Duodenal mucosa (tissue), 2 donors: ENCODE measurements around the gene OR6K3.

Experiments used
- H3K27ac ChIP-seq: one replicate; pipeline ENCODE4 v1.7.0; 2013; ENCODE audit warnings: low read depth, low read length
- H3K27me3 ChIP-seq, 2 donors: one replicate each; pipeline ENCODE4 v1.7.0; 2013; ENCODE audit warnings: low read length in 2 of 2, control low read depth in 1 of 2; ENCODE audit not compliant: insufficient read depth in 2 of 2, control insufficient read depth in 1 of 2
- H3K36me3 ChIP-seq, 2 donors: one replicate each; pipeline ENCODE4 v1.7.0; 2013; ENCODE audit warnings: low read length in 2 of 2, control low read depth in 1 of 2; ENCODE audit not compliant: insufficient read depth in 2 of 2, control insufficient read depth in 1 of 2
- H3K4me1 ChIP-seq, 2 donors: one replicate each; pipeline ENCODE4 v1.7.0; 2013; ENCODE audit warnings: low read length in 2 of 2, control low read depth in 1 of 2; ENCODE audit not compliant: insufficient read depth in 2 of 2, control insufficient read depth in 1 of 2
- H3K4me3 ChIP-seq, 2 donors: one replicate each; pipeline ENCODE4 v1.7.0; 2013; ENCODE audit warnings: low read length in 2 of 2, low read depth in 1 of 2
- H3K9ac ChIP-seq, 2 donors: one replicate each; pipeline ENCODE4 v1.7.0; 2013; ENCODE audit warnings: low read length in 2 of 2, low read depth in 1 of 2
- H3K9me3 ChIP-seq, 2 donors: one replicate each; pipeline ENCODE4 v1.7.0; 2013; ENCODE audit warnings: low read length in 2 of 2, control low read depth in 1 of 2; ENCODE audit not compliant: control insufficient read depth in 1 of 2

Gene OR6K3

DNA sequence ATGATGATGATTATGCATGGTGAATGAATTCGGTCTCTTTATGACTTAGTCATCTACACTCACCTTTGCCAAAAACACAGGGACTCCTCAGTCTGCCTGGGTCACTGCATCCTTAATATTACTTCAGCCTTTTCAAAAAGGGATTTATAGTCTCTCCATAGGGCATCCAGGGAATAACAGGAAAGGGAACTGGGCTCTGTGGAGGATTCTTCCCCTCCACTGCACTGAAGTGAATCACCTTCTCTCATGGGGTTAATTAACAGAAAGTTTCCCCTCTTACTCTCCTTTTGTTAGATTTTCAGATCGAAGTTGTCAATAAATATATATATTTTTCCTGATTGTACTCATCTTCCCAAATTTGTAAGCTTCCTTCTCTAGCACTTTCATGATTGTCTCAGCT, at the start of gene OR6K3:
OR6K3 (minus strand) TSS at position 101 of the 400 bp plus-strand sequence. CDS start 2,605 bp downstream, outside the sequence.
- Histone ChIP-seq H3K4me1 (no peaks in the 10 kb centered on the region), H3K4me3 (no peak within 1 kb of the TSS), H3K9ac (no peak within 1 kb of the TSS), H3K36me3 (no peaks in the 10 kb centered on the region), H3K27me3 (no peaks in the 10 kb centered on the region), H3K9me3 (no peaks in the 10 kb centered on the region), H3K27ac (no peak within 1 kb of the TSS)

DNA sequence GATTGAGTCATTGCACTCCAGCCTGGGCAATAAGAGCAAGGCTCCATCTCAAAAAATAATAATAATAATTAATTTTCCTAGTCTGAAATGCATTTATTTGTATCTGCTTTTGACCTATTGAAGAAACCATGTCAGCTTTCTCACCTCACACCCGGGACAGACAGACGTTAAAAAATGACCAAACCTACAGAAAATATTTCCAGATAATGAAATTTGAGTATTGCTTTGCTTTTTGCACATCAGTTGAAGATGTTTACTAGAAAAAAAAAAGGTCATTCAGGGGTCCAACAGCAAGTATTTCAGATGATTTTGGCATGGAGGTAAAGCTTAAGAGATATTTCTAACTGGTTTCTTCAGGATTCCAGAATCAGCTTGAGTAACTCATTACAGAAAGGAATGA, 33.9 kb upstream of the OR6K3 start, which contains the start of gene OR6K6:
OR6K6 (plus strand) TSS at position 301 of the 400 bp plus-strand sequence. CDS start 168 bp downstream, outside the sequence.
- H3K9ac ChIP-seq, result no peak within 1 kb of the TSS
- no peaks in the 10 kb centered on the region for H3K36me3 ChIP-seq
- no peaks in the 10 kb centered on the region for H3K9me3 ChIP-seq
- H3K27ac ChIP-seq, result no peak within 1 kb of the TSS
- H3K27me3 ChIP-seq, result no peaks in the 10 kb centered on the region
- H3K4me1 ChIP-seq, result no peaks in the 10 kb centered on the region
- H3K4me3 ChIP-seq, result no peak within 1 kb of the TSS

GRCh38 chr1:158752155-158752712, 31.7 kb upstream of the OR6K3 start:
- no peak overlapping the region for H3K9ac ChIP-seq
- no peak overlapping the region for H3K27ac ChIP-seq
- no peaks in the 10 kb centered on the region for H3K4me1 ChIP-seq
- H3K4me3 ChIP-seq, result no peak overlapping the region
- H3K36me3 ChIP-seq, result no peaks in the 10 kb centered on the region
- no peaks in the 10 kb centered on the region for H3K9me3 ChIP-seq
- H3K27me3 ChIP-seq, result no peaks in the 10 kb centered on the region

DNA sequence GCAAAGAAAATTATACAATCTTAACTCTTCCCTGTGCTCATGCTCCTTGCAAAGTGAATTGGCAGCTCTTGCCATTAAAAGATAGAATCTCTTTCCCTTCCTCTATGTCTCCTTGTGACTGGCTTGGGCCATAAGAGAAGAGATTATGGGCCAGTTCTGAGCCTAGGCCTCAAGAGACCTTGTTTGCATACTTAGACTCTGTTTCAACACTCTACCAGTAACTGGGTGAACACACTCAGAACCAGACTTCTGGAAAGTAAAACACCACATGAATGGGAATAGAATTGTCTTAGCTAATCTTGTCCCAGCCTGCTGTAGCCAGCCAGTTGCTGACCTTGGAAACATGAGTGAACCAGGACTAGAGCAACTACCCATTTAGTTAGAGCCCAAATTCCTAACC, 15.3 kb upstream of the OR6K3 start:
- Histone ChIP-seq H3K4me3 (no peak overlapping the region), H3K4me1 (no peaks in the 10 kb centered on the region)

DNA sequence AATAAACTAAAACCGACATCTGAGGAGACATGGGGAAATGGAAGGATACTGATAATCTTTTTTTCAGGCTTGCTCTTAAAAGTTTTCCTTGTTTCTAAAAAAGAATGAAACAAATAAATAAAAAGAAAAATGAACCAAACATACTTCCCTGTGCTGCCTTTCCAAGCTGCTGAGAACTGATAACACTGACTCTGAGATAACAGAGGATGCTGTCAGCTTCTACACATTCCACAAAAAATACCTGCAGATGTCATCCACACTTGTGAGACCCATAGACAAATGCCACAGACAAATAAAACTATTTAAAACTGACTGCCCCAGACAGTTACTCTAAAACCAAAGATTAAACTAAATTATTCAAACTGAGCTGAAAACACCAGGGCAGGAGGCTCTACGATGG, 12.0 kb upstream of the OR6K3 start:
- no peak overlapping the region for H3K9ac ChIP-seq
- H3K4me3 ChIP-seq, result no peak overlapping the region
- no peaks in the 10 kb centered on the region for H3K9me3 ChIP-seq
- H3K27me3 ChIP-seq, result no peaks in the 10 kb centered on the region
- H3K36me3 ChIP-seq, result no peaks in the 10 kb centered on the region
- H3K4me1 ChIP-seq, result no peaks in the 10 kb centered on the region
- H3K27ac ChIP-seq, result no peak overlapping the region

More for the DNA sequence above, 15.3 kb upstream of the OR6K3 start:
- H3K27me3 ChIP-seq, result no peaks in the 10 kb centered on the region
- H3K36me3 ChIP-seq, result no peaks in the 10 kb centered on the region
- H3K9ac ChIP-seq, result no peak overlapping the region
- no peaks in the 10 kb centered on the region for H3K9me3 ChIP-seq
- H3K27ac ChIP-seq, result no peak overlapping the region

DNA sequence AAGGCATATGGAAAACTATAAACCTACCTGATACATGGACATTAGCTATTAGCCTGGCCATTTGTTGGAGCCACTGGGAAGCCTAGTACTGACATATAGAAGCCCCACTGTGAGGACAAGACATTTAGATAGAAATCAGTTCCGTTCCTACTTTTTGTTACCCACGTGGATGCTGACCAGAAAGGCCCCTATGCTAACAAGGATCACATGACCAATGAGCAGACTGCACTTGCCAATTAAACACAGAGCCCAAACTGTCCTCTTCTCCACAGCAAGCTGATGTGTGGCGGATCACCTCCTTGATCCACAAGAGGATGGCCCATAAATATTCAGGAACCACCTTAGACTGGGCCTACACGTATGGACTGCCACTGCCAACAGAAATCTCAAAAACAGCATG, 11.2 kb upstream of the OR6K3 start:
- H3K9me3 ChIP-seq, result no peaks in the 10 kb centered on the region
- H3K27me3 ChIP-seq, result no peaks in the 10 kb centered on the region
- no peaks in the 10 kb centered on the region for H3K36me3 ChIP-seq
- H3K4me3 ChIP-seq, result no peak overlapping the region
- H3K9ac ChIP-seq, result no peak overlapping the region
- no peaks in the 10 kb centered on the region for H3K4me1 ChIP-seq
- H3K27ac ChIP-seq, result no peak overlapping the region

- Histone ChIP-seq H3K27ac (no peak overlapping the region), H3K27me3 (no peaks in the 10 kb centered on the region), H3K36me3 (no peaks in the 10 kb centered on the region), H3K4me1 (no peaks in the 10 kb centered on the region), H3K9ac (no peak overlapping the region), H3K4me3 (no peak overlapping the region), H3K9me3 (no peaks in the 10 kb centered on the region)
Measured at GRCh38 chr1:158730453-158730852, 9.9 kb upstream of the OR6K3 start.

GRCh38 chr1:158728510-158729225, 8.1 kb upstream of the OR6K3 start:
- H3K27ac ChIP-seq, result no peak overlapping the region
- H3K9ac ChIP-seq, result no peak overlapping the region
- H3K36me3 ChIP-seq, result no peaks in the 10 kb centered on the region
- H3K27me3 ChIP-seq, result no peaks in the 10 kb centered on the region
- H3K9me3 ChIP-seq, result no peaks in the 10 kb centered on the region
- H3K4me1 ChIP-seq, result no peaks in the 10 kb centered on the region
- H3K4me3 ChIP-seq, result no peak overlapping the region

DNA sequence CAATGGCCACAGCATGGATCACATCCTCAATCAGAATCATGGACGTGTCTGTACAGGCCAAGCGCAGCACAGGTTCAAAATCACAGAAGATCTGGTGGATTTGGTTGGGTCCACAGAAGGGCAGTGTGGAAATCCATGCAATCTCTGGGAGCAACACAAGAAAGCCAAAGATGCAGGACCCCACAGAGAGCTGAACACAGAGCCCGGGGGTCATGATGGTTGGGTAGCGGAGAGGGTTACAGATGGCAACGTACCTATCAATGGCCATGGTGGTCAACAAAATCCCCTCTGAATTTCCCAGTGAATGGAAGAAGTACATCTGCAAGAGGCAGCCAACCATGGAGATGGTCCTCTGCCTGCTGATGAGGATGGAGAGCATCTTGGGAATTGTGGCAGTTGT, 3.9 kb upstream of the OR6K3 start:
- Histone ChIP-seq H3K4me3 (no peak overlapping the region), H3K27ac (no peak overlapping the region), H3K4me1 (no peaks in the 10 kb centered on the region), H3K36me3 (no peaks in the 10 kb centered on the region), H3K27me3 (no peaks in the 10 kb centered on the region), H3K9ac (no peak overlapping the region), H3K9me3 (no peaks in the 10 kb centered on the region)

GRCh38 chr1:158719664-158720063, 856 bp downstream of the OR6K3 start:
- Histone ChIP-seq H3K27ac (no peak overlapping the region), H3K9me3 (no peaks in the 10 kb centered on the region), H3K27me3 (no peaks in the 10 kb centered on the region), H3K9ac (no peak overlapping the region), H3K36me3 (no peaks in the 10 kb centered on the region), H3K4me3 (no peak overlapping the region), H3K4me1 (no peaks in the 10 kb centered on the region)
